H9 (cell line): Measurements from ENCODE around the gene FBXW4. TPM values are rescaled to one million over a fixed set of nuclear protein-coding genes. Genes with fewer than 3 reads are reported as not detected.

Experiments used
- DNase-seq: peaks from one replicate; pipeline ENCODE4 v3.0.0-alpha.2; 2017
- H2AFZ ChIP-seq: one replicate; pipeline ENCODE4 v1.6.1; 2013; ENCODE audit warnings: mild to moderate bottlenecking, low read length, control low read depth, moderate library complexity
- H2AK5ac ChIP-seq: 2 replicates; pipeline ENCODE4 v1.6.1; 2013; ENCODE audit warnings: low read length, control low read depth, mixed read lengths; ENCODE audit not compliant: insufficient read length
- H2BK120ac ChIP-seq: one replicate; pipeline ENCODE4 v1.6.1; 2013; ENCODE audit warnings: low read depth, mild to moderate bottlenecking, low read length, control low read depth, inconsistent platforms; ENCODE audit not compliant: poor library complexity, severe bottlenecking
- H2BK12ac ChIP-seq: 2 replicates; pipeline ENCODE4 v1.6.1; 2013; ENCODE audit warnings: low read length, control low read depth, mixed read lengths, low read depth; ENCODE audit not compliant: insufficient read length
- H2BK15ac ChIP-seq: 2 replicates; pipeline ENCODE4 v1.6.1; 2013; ENCODE audit warnings: low read depth, low read length, control low read depth
- H2BK20ac ChIP-seq: one replicate; pipeline ENCODE4 v1.6.1; 2013; ENCODE audit warnings: low read depth, mild to moderate bottlenecking, low read length, control low read depth, inconsistent platforms; ENCODE audit not compliant: poor library complexity, severe bottlenecking
- H2BK5ac ChIP-seq: 2 replicates; pipeline ENCODE4 v1.6.1; 2013; ENCODE audit warnings: low read length, control low read depth, mixed read lengths; ENCODE audit not compliant: insufficient read length
- H3K14ac ChIP-seq: 2 replicates; pipeline ENCODE4 v1.6.1; 2013; ENCODE audit warnings: low read length, control low read depth; ENCODE audit not compliant: insufficient read depth
- H3K18ac ChIP-seq: 2 replicates; pipeline ENCODE4 v1.6.1; 2013; ENCODE audit warnings: low read depth, mild to moderate bottlenecking, mixed read lengths, low read length, control low read depth; ENCODE audit not compliant: insufficient read length
- H3K23ac ChIP-seq: 2 replicates; pipeline ENCODE4 v1.6.1; 2013; ENCODE audit warnings: low read length, control low read depth, mixed read lengths, low read depth; ENCODE audit not compliant: insufficient read length
- H3K23me2 ChIP-seq: 2 replicates; pipeline ENCODE4 v1.6.1; 2013; ENCODE audit warnings: low read depth, mild to moderate bottlenecking, mixed read lengths, low read length, control low read depth; ENCODE audit not compliant: insufficient read length, poor library complexity, severe bottlenecking
- H3K27ac ChIP-seq: 2 replicates; pipeline ENCODE4 v1.5.1; 2013; ENCODE audit warnings: low read length, control low read depth, mixed read lengths, low read depth; ENCODE audit not compliant: insufficient read length
- H3K27me3 ChIP-seq: 2 replicates; pipeline ENCODE4 v1.6.1; 2013; ENCODE audit warnings: low read length, control low read depth, inconsistent platforms; ENCODE audit not compliant: insufficient read depth
- H3K4ac ChIP-seq: 2 replicates; pipeline ENCODE4 v1.6.1; 2013; ENCODE audit warnings: low read depth, mild to moderate bottlenecking, control low read depth, inconsistent platforms, low read length, moderate library complexity
- H3K4me1 ChIP-seq: 2 replicates; pipeline ENCODE4 v1.6.1; 2013; ENCODE audit warnings: low read length, control low read depth, inconsistent platforms; ENCODE audit not compliant: insufficient read depth
- H3K4me2 ChIP-seq: 2 replicates; pipeline ENCODE4 v1.6.1; 2013; ENCODE audit warnings: low read length, control low read depth, mixed read lengths; ENCODE audit not compliant: insufficient read length, insufficient read depth
- H3K56ac ChIP-seq: 2 replicates; pipeline ENCODE4 v1.6.1; 2013; ENCODE audit warnings: low read depth, mild to moderate bottlenecking, mixed read lengths, low read length, control low read depth; ENCODE audit not compliant: insufficient read length
- H3K79me1 ChIP-seq: 2 replicates; pipeline ENCODE4 v1.6.1; 2013; ENCODE audit warnings: low read depth, mild to moderate bottlenecking, moderate library complexity, low read length, control low read depth, inconsistent platforms; ENCODE audit not compliant: insufficient read depth, poor library complexity, severe bottlenecking
- H3K79me2 ChIP-seq: 2 replicates; pipeline ENCODE4 v1.6.1; 2013; ENCODE audit warnings: low read length, control low read depth, inconsistent platforms; ENCODE audit not compliant: insufficient read depth
- H3K9ac ChIP-seq: 2 replicates; pipeline ENCODE4 v1.6.1; 2013; ENCODE audit warnings: low read length, control low read depth, mixed read lengths; ENCODE audit not compliant: insufficient read length; ENCODE audit errors: extremely low read depth
- H3K9me3 ChIP-seq: one replicate; pipeline ENCODE4 v1.6.1; 2013; ENCODE audit warnings: low read depth, low read length, inconsistent platforms; ENCODE audit not compliant: control insufficient read depth
- H3T11ph ChIP-seq: one replicate; pipeline ENCODE4 v1.6.1; 2013; ENCODE audit warnings: mild to moderate bottlenecking, low read length, control low read depth, inconsistent platforms
- H4K20me1 ChIP-seq: one replicate; pipeline ENCODE4 v1.6.1; 2013; ENCODE audit not compliant: control insufficient read depth, insufficient read length, insufficient read depth
- H4K5ac ChIP-seq: 2 replicates; pipeline ENCODE4 v1.6.1; 2013; ENCODE audit warnings: low read depth, mild to moderate bottlenecking, mixed read lengths, low read length, control low read depth; ENCODE audit not compliant: insufficient read length
- H4K8ac ChIP-seq: replicated peaks from 2 replicates; pipeline ENCODE4 v1.6.1; 2013; ENCODE audit warnings: low read length, control low read depth, mixed read lengths, low read depth; ENCODE audit not compliant: insufficient read length
- H4K91ac ChIP-seq: 2 replicates; pipeline ENCODE4 v1.6.1; 2013; ENCODE audit warnings: low read depth, mild to moderate bottlenecking, moderate library complexity, mixed read lengths, low read length, control low read depth; ENCODE audit not compliant: insufficient read length
- H3K27ac Mint-ChIP-seq, 3 experiments: 2 replicates in 2 of 3; 3 replicates in 1 of 3; pipeline ENCODE4 v1.8.0; 2020 to 2021; ENCODE audit warnings: mixed read lengths in 3 of 3, mild to moderate bottlenecking in 1 of 3, moderate library complexity in 1 of 3
- H3K27me3 Mint-ChIP-seq: 2 replicates; pipeline ENCODE4 v1.8.0; 2021; ENCODE audit warnings: low read depth, mild to moderate bottlenecking, moderate library complexity, mixed read lengths
- H3K36me3 Mint-ChIP-seq, 3 experiments: 2 replicates in 2 of 3; 3 replicates in 1 of 3; pipeline ENCODE4 v1.8.0; 2020 to 2021; ENCODE audit warnings: low read depth in 3 of 3, mixed read lengths in 3 of 3; ENCODE audit not compliant: insufficient read depth in 1 of 3
- H3K4me1 Mint-ChIP-seq, 2 experiments: 2 replicates each; pipeline ENCODE4 v1.8.0; 2020; ENCODE audit warnings: mixed read lengths in 2 of 2
- H3K4me3 Mint-ChIP-seq, 2 experiments: 2 replicates in 1 of 2; 3 replicates in 1 of 2; pipeline ENCODE4 v1.8.0; 2020 to 2021; ENCODE audit warnings: mild to moderate bottlenecking in 2 of 2, mixed read lengths in 2 of 2, moderate library complexity in 1 of 2
- H3K9me3 Mint-ChIP-seq, 2 experiments: 2 replicates in 1 of 2; 3 replicates in 1 of 2; pipeline ENCODE4 v1.8.0; 2020; ENCODE audit warnings: mild to moderate bottlenecking in 2 of 2, mixed read lengths in 2 of 2, moderate library complexity in 1 of 2
- CTCF ChIP-seq: fragments of 200-600 bp; sonication (generic); conservative IDR thresholded peaks from 3 replicates; pipeline ENCODE4 v1.8.0; 2021; ENCODE audit warnings: antibody characterized with exemption, mild to moderate bottlenecking
- WGBS: extraction: QIAGEN DNeasy Blood & Tissue Kit; methylation state at CpG from one replicate; pipeline ENCODE4 v1.1.7; 2013; ENCODE audit warnings: missing lambda C conversion rate, low lambda C conversion rate, mixed read lengths; ENCODE audit not compliant: insufficient read length; ENCODE audit errors: extremely low coverage; 5-methylcytosine and 5-hydroxymethylcytosine counted together
- total RNA-seq: library from RNA; stranded (reverse); gene quantifications from 2 replicates; pipeline ENCODE4 v1.2.1, GENCODE V29; 2021

The FBXW4 gene
- total RNA-seq, 1 experiment from 2014 or later, result 41.6 TPM

- Mint-ChIP-seq H3K9me3 (no peaks in the 10 kb centered on the region), H3K4me3 (no peak overlapping the region), H3K27me3 (no peaks in the 10 kb centered on the region), H3K27ac (no peak overlapping the region), H3K4me1 (peaks cover 18 to 26% of the 10 kb centered on the region in 2 experiments), H3K36me3 (peaks cover 2 to 26% (median 18%) of the 10 kb centered on the region in 3 experiments; a peak in 6 of 7 replicates)
- Histone ChIP-seq H3K9me3 (no peaks in the 10 kb centered on the region), H3T11ph (no peak overlapping the region), H3K23me2 (no peaks in the 10 kb centered on the region), H2AFZ (no peak overlapping the region), H2BK15ac (no peak overlapping the region), H2BK20ac (no peak overlapping the region), H3K14ac (no peak overlapping the region), H4K5ac (no peak overlapping the region), H4K8ac (no peak overlapping the region), H3K4me1 (peaks cover 5% of the 10 kb centered on the region; the same call in 1 of the 2 replicates), H3K27ac (no peak overlapping the region), H3K56ac (no peak overlapping the region), H3K4me2 (no peak overlapping the region), H3K79me1 (no peaks in the 10 kb centered on the region), H3K9ac (no peak overlapping the region), H4K20me1 (no peaks in the 10 kb centered on the region), H3K23ac (no peak overlapping the region), H3K79me2 (no peaks in the 10 kb centered on the region), H4K91ac (no peak overlapping the region), H3K18ac (no peak overlapping the region), H2BK5ac (no peak overlapping the region), H3K4ac (no peak overlapping the region), H2BK120ac (no peak overlapping the region), H3K27me3 (no peaks in the 10 kb centered on the region), H2BK12ac (no peak overlapping the region), H2AK5ac (no peak overlapping the region)
- TF ChIP-seq CTCF, result no peak
- no peak for DNase-seq
- no CpG with 5 or more reads among the region's 2 CpGs for WGBS
Observed at GRCh38 chr10:101656890-101657289, 38.1 kb downstream of the FBXW4 start.
